ENCODE results near the gene SLC45A2. TPM values are rescaled to one million over a fixed set of nuclear protein-coding genes. Genes with fewer than 3 reads are reported as not detected.

The SLC45A2 gene
- total RNA-seq, 4 donors from 2014 or later: not detected

DNA sequence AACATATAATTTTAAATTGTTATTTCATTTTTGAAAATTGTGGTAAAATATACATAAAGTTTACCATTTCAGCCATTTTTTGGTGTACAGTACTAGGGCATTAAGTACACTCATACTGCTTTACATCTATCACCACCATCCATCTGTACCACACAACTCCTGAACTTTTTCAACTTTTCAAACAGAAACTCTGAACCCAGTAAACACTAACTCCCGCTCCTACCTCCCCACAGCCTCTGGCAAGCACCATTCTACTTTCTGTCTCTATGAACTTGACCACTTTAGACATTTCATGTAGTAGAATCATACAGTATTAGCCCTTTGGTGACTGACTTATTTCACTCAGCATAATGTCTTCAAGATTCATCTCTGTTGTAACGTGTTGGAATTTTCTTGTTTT, 8.4 kb upstream of the SLC45A2 start:
- H3K4me3 ChIP-seq: no peak overlapping the region
- DNase-seq: no peak
- TF ChIP-seq, protein P1, sequence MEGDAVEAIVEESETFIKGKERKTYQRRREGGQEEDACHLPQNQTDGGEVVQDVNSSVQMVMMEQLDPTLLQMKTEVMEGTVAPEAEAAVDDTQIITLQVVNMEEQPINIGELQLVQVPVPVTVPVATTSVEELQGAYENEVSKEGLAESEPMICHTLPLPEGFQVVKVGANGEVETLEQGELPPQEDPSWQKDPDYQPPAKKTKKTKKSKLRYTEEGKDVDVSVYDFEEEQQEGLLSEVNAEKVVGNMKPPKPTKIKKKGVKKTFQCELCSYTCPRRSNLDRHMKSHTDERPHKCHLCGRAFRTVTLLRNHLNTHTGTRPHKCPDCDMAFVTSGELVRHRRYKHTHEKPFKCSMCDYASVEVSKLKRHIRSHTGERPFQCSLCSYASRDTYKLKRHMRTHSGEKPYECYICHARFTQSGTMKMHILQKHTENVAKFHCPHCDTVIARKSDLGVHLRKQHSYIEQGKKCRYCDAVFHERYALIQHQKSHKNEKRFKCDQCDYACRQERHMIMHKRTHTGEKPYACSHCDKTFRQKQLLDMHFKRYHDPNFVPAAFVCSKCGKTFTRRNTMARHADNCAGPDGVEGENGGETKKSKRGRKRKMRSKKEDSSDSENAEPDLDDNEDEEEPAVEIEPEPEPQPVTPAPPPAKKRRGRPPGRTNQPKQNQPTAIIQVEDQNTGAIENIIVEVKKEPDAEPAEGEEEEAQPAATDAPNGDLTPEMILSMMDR (IDR thresholded peaks at IDR 0.05): no peak
- no peak for TF ChIP-seq POLR2A (IDR thresholded peaks at IDR 0.05)
- H3K9me3 ChIP-seq: no peaks in the 10 kb centered on the region
- H3K4me1 ChIP-seq: no peaks in the 10 kb centered on the region
- no peaks in the 10 kb centered on the region for H3K27me3 ChIP-seq
- no peak overlapping the region for H3K27ac ChIP-seq
- H3K36me3 ChIP-seq: peaks cover 0 to 27% (median 0%) of the 10 kb centered on the region in 3 donors

DNA sequence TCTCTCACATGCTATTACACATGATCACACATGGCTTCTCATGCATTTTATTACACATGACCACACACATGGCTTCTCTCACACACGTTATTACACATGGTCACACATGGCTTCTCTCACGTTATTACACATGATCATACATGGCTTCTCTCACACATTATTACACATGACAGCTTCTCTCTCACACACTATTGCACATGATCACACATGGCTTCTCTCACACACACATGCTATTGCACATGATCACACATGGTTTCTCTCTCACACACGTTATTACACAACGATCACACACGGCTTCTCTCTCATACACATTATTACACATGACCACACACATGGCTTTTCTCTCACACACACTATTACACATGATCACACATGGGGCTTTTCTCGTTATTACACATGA, 954 bp upstream of the SLC45A2 start:
- Histone ChIP-seq H3K36me3 (peaks cover 0 to 29% (median 0%) of the 10 kb centered on the region in 3 donors), H3K4me3 (no peak overlapping the region), H3K9me3 (no peaks in the 10 kb centered on the region), H3K4me1 (no peaks in the 10 kb centered on the region), H3K27me3 (no peaks in the 10 kb centered on the region), H3K27ac (no peak overlapping the region)
- no peak for DNase-seq
- TF ChIP-seq, protein P1 (IDR thresholded peaks at IDR 0.05): no peak
- TF ChIP-seq POLR2A (IDR thresholded peaks at IDR 0.05): no peak

DNA sequence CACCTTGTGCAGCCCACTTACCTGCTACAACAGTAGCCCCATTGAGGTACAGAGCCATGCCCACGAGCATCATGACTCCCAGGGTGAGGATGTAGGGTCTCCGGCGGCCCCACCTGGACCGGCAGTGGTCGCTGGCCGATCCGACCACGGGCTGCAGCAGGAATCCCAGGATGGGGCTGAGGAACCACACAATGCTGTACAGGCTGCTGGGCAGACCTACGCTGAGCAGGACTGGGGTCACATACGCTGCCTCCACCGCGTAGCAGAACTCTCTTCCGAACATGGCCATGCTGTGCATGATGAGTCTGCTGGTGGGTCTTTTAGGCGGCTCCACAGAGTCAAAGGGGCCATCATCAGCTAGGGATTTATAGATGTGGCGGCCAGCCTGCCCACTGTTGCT, 315 bp downstream of the SLC45A2 start:
- H3K4me1 ChIP-seq: no peaks in the 10 kb centered on the region
- no peak for DNase-seq
- H3K27me3 ChIP-seq: no peaks in the 10 kb centered on the region
- peaks cover 0 to 27% (median 0%) of the 10 kb centered on the region in 3 donors for H3K36me3 ChIP-seq
- no peak overlapping the region for H3K27ac ChIP-seq
- H3K4me3 ChIP-seq: no peak overlapping the region
- H3K9me3 ChIP-seq: no peaks in the 10 kb centered on the region
- TF ChIP-seq POLR2A (IDR thresholded peaks at IDR 0.05): no peak
- TF ChIP-seq, protein P1 (IDR thresholded peaks at IDR 0.05): no peak

DNA sequence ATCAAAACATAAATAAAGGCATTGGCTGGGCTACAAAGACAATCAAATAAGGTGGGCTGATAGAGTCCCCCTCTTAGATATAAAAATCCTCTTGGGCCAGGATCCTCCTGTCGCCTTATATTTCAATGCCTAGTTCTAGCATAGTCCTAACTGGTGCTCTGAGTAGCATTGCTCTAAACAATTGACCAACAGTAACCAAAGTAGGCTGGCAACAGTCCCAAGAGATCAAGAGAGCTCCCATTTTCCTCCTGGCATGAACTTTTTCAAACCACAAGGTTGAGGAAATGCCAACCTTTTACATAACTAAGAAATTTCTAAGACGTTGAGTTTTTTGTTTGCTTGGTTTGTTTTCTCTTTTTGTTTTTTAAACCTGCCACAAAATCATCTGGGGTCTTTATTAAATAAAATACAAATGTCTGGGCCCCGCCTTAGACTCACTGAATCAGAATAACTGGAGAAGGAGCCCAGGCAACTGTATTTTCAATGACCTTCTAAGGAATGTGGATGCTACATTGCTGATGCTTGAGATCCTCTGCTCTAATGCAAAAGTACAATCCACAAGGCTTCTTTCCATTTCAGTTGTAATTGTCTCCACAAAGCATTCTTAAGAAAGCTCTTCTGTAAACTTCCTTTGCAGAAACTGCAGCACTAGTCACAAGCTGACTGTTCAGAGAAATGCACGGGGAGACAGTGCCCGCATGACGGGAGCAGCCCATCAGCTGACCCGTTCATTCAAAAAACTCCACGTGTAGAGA, 2.9 kb downstream of the SLC45A2 start:
- H3K27ac ChIP-seq: no peak overlapping the region
- DNase-seq: no peak

DNA sequence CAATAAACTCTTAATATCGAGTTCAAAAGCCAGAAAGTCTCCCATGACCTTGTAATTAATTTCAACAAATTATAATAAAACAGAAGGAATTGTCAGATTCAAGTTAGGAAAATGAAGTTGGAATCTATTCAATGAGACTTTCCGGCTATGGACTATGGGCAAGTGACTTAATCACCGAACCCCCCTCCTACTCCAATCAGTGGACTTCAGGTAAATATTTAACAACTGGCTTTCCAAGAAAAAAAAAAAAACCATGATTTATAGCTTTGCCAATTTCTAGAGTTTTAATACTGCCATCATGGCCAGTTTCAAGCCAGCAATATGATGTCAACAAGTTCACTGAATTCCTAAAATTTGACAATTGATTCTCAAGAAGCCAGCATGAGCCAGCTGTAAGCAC, 4.5 kb downstream of the SLC45A2 start:
- no peak for TF ChIP-seq POLR2A (IDR thresholded peaks at IDR 0.05)
- TF ChIP-seq, protein P1 (IDR thresholded peaks at IDR 0.05): no peak
- DNase-seq: no peak
- Histone ChIP-seq H3K36me3 (no peaks in the 10 kb centered on the region), H3K9me3 (no peaks in the 10 kb centered on the region), H3K27ac (no peak overlapping the region), H3K4me3 (no peak overlapping the region), H3K4me1 (peaks cover 0 to 6% (median 0%) of the 10 kb centered on the region in 4 donors), H3K27me3 (no peaks in the 10 kb centered on the region)

More for the DNA sequence above, 2.9 kb downstream of the SLC45A2 start:
- Histone ChIP-seq H3K9me3 (no peaks in the 10 kb centered on the region), H3K4me3 (no peak overlapping the region), H3K36me3 (peaks cover 0 to 3% (median 0%) of the 10 kb centered on the region in 3 donors), H3K27me3 (no peaks in the 10 kb centered on the region), H3K4me1 (no peaks in the 10 kb centered on the region)
- TF ChIP-seq, protein P1 (IDR thresholded peaks at IDR 0.05): no peak
- no peak for TF ChIP-seq POLR2A (IDR thresholded peaks at IDR 0.05)

Data from Peyer's patch (tissue), 4 donors.